GM23338 (cell line): Measurements from ENCODE around the gene ST8SIA6. TPM values are rescaled to one million over a fixed set of nuclear protein-coding genes. Genes with fewer than 3 reads are reported as not detected.

ENCODE experiments used
- ATAC-seq: fragments of 200-7000 bp; cut with Tn5 transposase; 3 replicates; pipeline ENCODE4 v1.9.1; 2020
- DNase-seq: peaks from one replicate; pipeline ENCODE4 v3.0.0-alpha.2; 2015; ENCODE audit warnings: low spot score
- H2AFZ ChIP-seq: fragments of 200-600 bp; sonication (generic); 2 replicates; pipeline ENCODE4 v1.8.0; 2016; ENCODE audit warnings: antibody characterized with exemption, mild to moderate bottlenecking, moderate library complexity
- H3F3A ChIP-seq: fragments of 200-600 bp; sonication (generic); replicated peaks from 2 replicates; pipeline ENCODE4 v1.8.0; 2017; ENCODE audit warnings: antibody characterized with exemption, mixed run types, low read depth
- H3K27ac ChIP-seq: fragments of 200-600 bp; sonication (generic); 2 replicates; pipeline ENCODE4 v1.6.1; 2016; ENCODE audit warnings: low read depth
- H3K27me3 ChIP-seq: fragments of 200-600 bp; sonication (generic); 2 replicates; pipeline ENCODE4 v1.8.0; 2016; ENCODE audit warnings: mild to moderate bottlenecking, mixed run types, moderate library complexity; ENCODE audit not compliant: insufficient read depth
- H3K36me3 ChIP-seq: fragments of 200-600 bp; sonication (generic); 2 replicates; pipeline ENCODE4 v1.8.0; 2016; ENCODE audit warnings: mild to moderate bottlenecking; ENCODE audit not compliant: insufficient read depth
- H3K4me1 ChIP-seq: fragments of 200-600 bp; sonication (generic); 2 replicates; pipeline ENCODE4 v1.8.0; 2016; ENCODE audit warnings: mild to moderate bottlenecking, moderate library complexity; ENCODE audit not compliant: insufficient read depth
- H3K4me2 ChIP-seq: fragments of 200-600 bp; sonication (generic); 2 replicates; pipeline ENCODE4 v1.7.1; 2017; ENCODE audit warnings: mixed run types
- H3K4me3 ChIP-seq: fragments of 200-600 bp; sonication (generic); 2 replicates; pipeline ENCODE4 v1.6.1; 2016; ENCODE audit warnings: mixed run types
- H3K79me2 ChIP-seq: fragments of 200-600 bp; sonication (generic); replicated peaks from 2 replicates; pipeline ENCODE4 v1.8.0; 2017; ENCODE audit warnings: mild to moderate bottlenecking; ENCODE audit not compliant: insufficient read depth
- H3K9me2 ChIP-seq: fragments of 200-600 bp; sonication (generic); 2 replicates; pipeline ENCODE4 v1.8.0; 2017; ENCODE audit not compliant: insufficient read depth
- H4K20me1 ChIP-seq: fragments of 200-600 bp; sonication (generic); replicated peaks from 2 replicates; pipeline ENCODE4 v1.8.0; 2017; ENCODE audit warnings: mild to moderate bottlenecking; ENCODE audit not compliant: insufficient read depth
- H3K27ac Mint-ChIP-seq: 2 replicates; pipeline ENCODE4 v1.8.0; 2020; ENCODE audit warnings: inconsistent platforms, mild to moderate bottlenecking, moderate library complexity, mixed read lengths
- H3K27me3 Mint-ChIP-seq: 3 replicates; pipeline ENCODE4 v1.8.0; 2022; ENCODE audit warnings: low read depth, mild to moderate bottlenecking, moderate library complexity, mixed read lengths, inconsistent platforms; ENCODE audit not compliant: insufficient read depth, poor library complexity
- H3K36me3 Mint-ChIP-seq: 3 replicates; pipeline ENCODE4 v1.8.0; 2021; ENCODE audit warnings: low read depth, mild to moderate bottlenecking, inconsistent platforms, moderate library complexity, mixed read lengths
- H3K4me1 Mint-ChIP-seq: 3 replicates; pipeline ENCODE4 v1.8.0; 2020; ENCODE audit warnings: mild to moderate bottlenecking, inconsistent platforms, mixed read lengths
- H3K4me3 Mint-ChIP-seq: 3 replicates; pipeline ENCODE4 v1.8.0; 2021; ENCODE audit warnings: moderate library complexity, mild to moderate bottlenecking, inconsistent platforms, mixed read lengths
- H3K9me3 Mint-ChIP-seq: 3 replicates; pipeline ENCODE4 v1.8.0; 2020; ENCODE audit warnings: moderate library complexity, mild to moderate bottlenecking, inconsistent platforms, mixed read lengths
- CREB1 ChIP-seq: fragments of 250-450 bp; sonication (Bioruptor Pico); IDR thresholded peaks from 2 replicates; pipeline ENCODE4 v1.5.0; 2020; ENCODE audit warnings: low read depth, mild to moderate bottlenecking, moderate library complexity
- CTCF ChIP-seq, 2 experiments: fragments of 200-600 bp in 1 of 2; sonication (generic) in 1 of 2; conservative IDR thresholded peaks; 2 replicates each; pipeline versions ENCODE4 v1.5.1 to v1.6.1; 2016 to 2017; ENCODE audit warnings: antibody characterized with exemption in 2 of 2, low read depth in 2 of 2, mild to moderate bottlenecking in 2 of 2, moderate library complexity in 1 of 2
- ETS1 ChIP-seq: IDR thresholded peaks from 2 replicates; pipeline ENCODE4 v1.6.1; 2016; ENCODE audit warnings: antibody characterized with exemption
- EZH2 ChIP-seq: fragments of 200-600 bp; sonication (generic); IDR thresholded peaks from one replicate; pipeline ENCODE4 v1.8.0; 2017; ENCODE audit warnings: antibody characterized with exemption, mild to moderate bottlenecking, low read depth; ENCODE audit not compliant: unreplicated experiment
- EZH2phosphoT487 ChIP-seq: fragments of 200-600 bp; sonication (generic); IDR thresholded peaks from one replicate; pipeline ENCODE4 v1.8.1; 2018; ENCODE audit warnings: antibody characterized with exemption; ENCODE audit not compliant: unreplicated experiment
- JUNB ChIP-seq: IDR thresholded peaks from one replicate; pipeline ENCODE4 v1.6.1; 2016; ENCODE audit warnings: antibody characterized with exemption; ENCODE audit not compliant: unreplicated experiment
- NANOG ChIP-seq: IDR thresholded peaks from 2 replicates; pipeline ENCODE4 v1.6.1; 2016; ENCODE audit warnings: antibody characterized with exemption, borderline replicate concordance
- POLR2AphosphoS5 ChIP-seq: IDR thresholded peaks from 2 replicates; pipeline ENCODE4 v1.6.1; 2016; ENCODE audit warnings: antibody characterized with exemption, low read depth
- REST ChIP-seq: IDR thresholded peaks from one replicate; pipeline ENCODE4 v1.6.1; 2018; ENCODE audit warnings: antibody characterized with exemption; ENCODE audit not compliant: unreplicated experiment
- STAT1 ChIP-seq: IDR thresholded peaks from one replicate; pipeline ENCODE4 v1.6.1; 2016; ENCODE audit warnings: antibody characterized with exemption; ENCODE audit not compliant: unreplicated experiment
- ZNF114 ChIP-seq: fragments of 250-450 bp; sonication (Bioruptor Pico); IDR thresholded peaks from 2 replicates; pipeline ENCODE4 v1.5.0; 2020; ENCODE audit warnings: mild to moderate bottlenecking, moderate library complexity
- ZNF331 ChIP-seq: fragments of 250-450 bp; sonication (Bioruptor Pico); IDR thresholded peaks from 2 replicates; pipeline ENCODE4 v1.5.0; 2020; ENCODE audit warnings: low read depth, mild to moderate bottlenecking, moderate library complexity
- ZNF462 ChIP-seq: fragments of 250-450 bp; sonication (Bioruptor Pico); IDR thresholded peaks from 2 replicates; pipeline ENCODE4 v1.5.0; 2020; ENCODE audit warnings: mild to moderate bottlenecking, moderate library complexity
- polyA plus RNA-seq: library from polyadenylated mRNA; unstranded; fragments of >200 nt; fragmentation: Nextera tagmentation; extraction: Ambion mirVana; gene quantifications from 2 replicates; pipeline ENCODE4 v1.2.1, GENCODE V29; 2016
- total RNA-seq: library from RNA; depleted of rRNA; stranded (reverse); fragments of >200 nt; shearing (Covaris generic); gene quantifications from 2 replicates; pipeline ENCODE4 v1.2.3, GENCODE V29; 2014

The ST8SIA6 gene
- total and polyA plus RNA-seq, 2 experiments from 2014 or later, result 1.6 to 2.3 TPM

- TF ChIP-seq CTCF (conservative IDR thresholded peaks at IDR 0.05; ENCODE audit: low read depth in 2 of 2) (no peak), JUNB (no peak), STAT1 (no peak), ZNF331 (CRISPR knock-in tag) (no peak), ZNF462 (CRISPR knock-in tag) (no peak), EZH2phosphoT487 (no peak), CREB1 (CRISPR knock-in tag) (no peak), POLR2AphosphoS5 (no peak), EZH2 (no peak), ZNF114 (CRISPR knock-in tag) (no peak), REST (no peak), NANOG (no peak), ETS1 (no peak)
- H2AFZ ChIP-seq, result no peak overlapping the region
- H3K4me3 Mint-ChIP-seq, result no peak overlapping the region
Measured at GRCh38 chr10:17445400-17445998, 8.9 kb downstream of the ST8SIA6 start.

More at GRCh38 chr10:17445400-17445998, 8.9 kb downstream of the ST8SIA6 start:
- Mint-ChIP-seq H3K4me1 (peaks cover 13% of the 10 kb centered on the region; the same call in 2 of the 3 replicates), H3K36me3 (peaks cover 23% of the 10 kb centered on the region), H3K9me3 (peaks cover 19% of the 10 kb centered on the region), H3K27me3 (no peaks in the 10 kb centered on the region), H3K27ac (no peak overlapping the region)
- Histone ChIP-seq H3K79me2 (no peaks in the 10 kb centered on the region), H3F3A (no peaks in the 10 kb centered on the region), H3K27me3 (no peaks in the 10 kb centered on the region), H3K27ac (no peak overlapping the region), H3K4me3 (no peak overlapping the region), H3K4me1 (peaks cover 9% of the 10 kb centered on the region; the same call in 1 of the 2 replicates), H3K36me3 (peaks cover 10% of the 10 kb centered on the region; the same call in 1 of the 2 replicates), H3K9me2 (no peaks in the 10 kb centered on the region), H3K4me2 (no peak overlapping the region), H4K20me1 (no peaks in the 10 kb centered on the region)
- DNase-seq (peak; percentile 25), ATAC-seq (peak; percentile 70)
